H9 (cell line): ENCODE results near the gene MYH8. TPM values are rescaled to one million over a fixed set of nuclear protein-coding genes. Genes with fewer than 3 reads are reported as not detected.

Experiments
- DNase-seq: peaks from one replicate; pipeline ENCODE4 v3.0.0-alpha.2; 2017
- H2AFZ ChIP-seq: one replicate; pipeline ENCODE4 v1.6.1; 2013; ENCODE audit warnings: mild to moderate bottlenecking, low read length, control low read depth, moderate library complexity
- H2AK5ac ChIP-seq: 2 replicates; pipeline ENCODE4 v1.6.1; 2013; ENCODE audit warnings: low read length, control low read depth, mixed read lengths; ENCODE audit not compliant: insufficient read length
- H2BK120ac ChIP-seq: one replicate; pipeline ENCODE4 v1.6.1; 2013; ENCODE audit warnings: low read depth, mild to moderate bottlenecking, low read length, control low read depth, inconsistent platforms; ENCODE audit not compliant: poor library complexity, severe bottlenecking
- H2BK12ac ChIP-seq: 2 replicates; pipeline ENCODE4 v1.6.1; 2013; ENCODE audit warnings: low read length, control low read depth, mixed read lengths, low read depth; ENCODE audit not compliant: insufficient read length
- H2BK15ac ChIP-seq: 2 replicates; pipeline ENCODE4 v1.6.1; 2013; ENCODE audit warnings: low read depth, low read length, control low read depth
- H2BK20ac ChIP-seq: one replicate; pipeline ENCODE4 v1.6.1; 2013; ENCODE audit warnings: low read depth, mild to moderate bottlenecking, low read length, control low read depth, inconsistent platforms; ENCODE audit not compliant: poor library complexity, severe bottlenecking
- H2BK5ac ChIP-seq: 2 replicates; pipeline ENCODE4 v1.6.1; 2013; ENCODE audit warnings: low read length, control low read depth, mixed read lengths; ENCODE audit not compliant: insufficient read length
- H3K14ac ChIP-seq: 2 replicates; pipeline ENCODE4 v1.6.1; 2013; ENCODE audit warnings: low read length, control low read depth; ENCODE audit not compliant: insufficient read depth
- H3K18ac ChIP-seq: 2 replicates; pipeline ENCODE4 v1.6.1; 2013; ENCODE audit warnings: low read depth, mild to moderate bottlenecking, mixed read lengths, low read length, control low read depth; ENCODE audit not compliant: insufficient read length
- H3K23ac ChIP-seq: 2 replicates; pipeline ENCODE4 v1.6.1; 2013; ENCODE audit warnings: low read length, control low read depth, mixed read lengths, low read depth; ENCODE audit not compliant: insufficient read length
- H3K23me2 ChIP-seq: 2 replicates; pipeline ENCODE4 v1.6.1; 2013; ENCODE audit warnings: low read depth, mild to moderate bottlenecking, mixed read lengths, low read length, control low read depth; ENCODE audit not compliant: insufficient read length, poor library complexity, severe bottlenecking
- H3K27ac ChIP-seq: 2 replicates; pipeline ENCODE4 v1.5.1; 2013; ENCODE audit warnings: low read length, control low read depth, mixed read lengths, low read depth; ENCODE audit not compliant: insufficient read length
- H3K27me3 ChIP-seq: 2 replicates; pipeline ENCODE4 v1.6.1; 2013; ENCODE audit warnings: low read length, control low read depth, inconsistent platforms; ENCODE audit not compliant: insufficient read depth
- H3K4ac ChIP-seq: 2 replicates; pipeline ENCODE4 v1.6.1; 2013; ENCODE audit warnings: low read depth, mild to moderate bottlenecking, control low read depth, inconsistent platforms, low read length, moderate library complexity
- H3K4me1 ChIP-seq: 2 replicates; pipeline ENCODE4 v1.6.1; 2013; ENCODE audit warnings: low read length, control low read depth, inconsistent platforms; ENCODE audit not compliant: insufficient read depth
- H3K4me2 ChIP-seq: 2 replicates; pipeline ENCODE4 v1.6.1; 2013; ENCODE audit warnings: low read length, control low read depth, mixed read lengths; ENCODE audit not compliant: insufficient read length, insufficient read depth
- H3K56ac ChIP-seq: 2 replicates; pipeline ENCODE4 v1.6.1; 2013; ENCODE audit warnings: low read depth, mild to moderate bottlenecking, mixed read lengths, low read length, control low read depth; ENCODE audit not compliant: insufficient read length
- H3K79me1 ChIP-seq: 2 replicates; pipeline ENCODE4 v1.6.1; 2013; ENCODE audit warnings: low read depth, mild to moderate bottlenecking, moderate library complexity, low read length, control low read depth, inconsistent platforms; ENCODE audit not compliant: insufficient read depth, poor library complexity, severe bottlenecking
- H3K79me2 ChIP-seq: 2 replicates; pipeline ENCODE4 v1.6.1; 2013; ENCODE audit warnings: low read length, control low read depth, inconsistent platforms; ENCODE audit not compliant: insufficient read depth
- H3K9ac ChIP-seq: 2 replicates; pipeline ENCODE4 v1.6.1; 2013; ENCODE audit warnings: low read length, control low read depth, mixed read lengths; ENCODE audit not compliant: insufficient read length; ENCODE audit errors: extremely low read depth
- H3K9me3 ChIP-seq: one replicate; pipeline ENCODE4 v1.6.1; 2013; ENCODE audit warnings: low read depth, low read length, inconsistent platforms; ENCODE audit not compliant: control insufficient read depth
- H3T11ph ChIP-seq: one replicate; pipeline ENCODE4 v1.6.1; 2013; ENCODE audit warnings: mild to moderate bottlenecking, low read length, control low read depth, inconsistent platforms
- H4K20me1 ChIP-seq: one replicate; pipeline ENCODE4 v1.6.1; 2013; ENCODE audit not compliant: control insufficient read depth, insufficient read length, insufficient read depth
- H4K5ac ChIP-seq: 2 replicates; pipeline ENCODE4 v1.6.1; 2013; ENCODE audit warnings: low read depth, mild to moderate bottlenecking, mixed read lengths, low read length, control low read depth; ENCODE audit not compliant: insufficient read length
- H4K8ac ChIP-seq: replicated peaks from 2 replicates; pipeline ENCODE4 v1.6.1; 2013; ENCODE audit warnings: low read length, control low read depth, mixed read lengths, low read depth; ENCODE audit not compliant: insufficient read length
- H4K91ac ChIP-seq: 2 replicates; pipeline ENCODE4 v1.6.1; 2013; ENCODE audit warnings: low read depth, mild to moderate bottlenecking, moderate library complexity, mixed read lengths, low read length, control low read depth; ENCODE audit not compliant: insufficient read length
- H3K27ac Mint-ChIP-seq, 3 experiments: 2 replicates in 2 of 3; 3 replicates in 1 of 3; pipeline ENCODE4 v1.8.0; 2020 to 2021; ENCODE audit warnings: mixed read lengths in 3 of 3, mild to moderate bottlenecking in 1 of 3, moderate library complexity in 1 of 3
- H3K27me3 Mint-ChIP-seq: 2 replicates; pipeline ENCODE4 v1.8.0; 2021; ENCODE audit warnings: low read depth, mild to moderate bottlenecking, moderate library complexity, mixed read lengths
- H3K36me3 Mint-ChIP-seq, 3 experiments: 2 replicates in 2 of 3; 3 replicates in 1 of 3; pipeline ENCODE4 v1.8.0; 2020 to 2021; ENCODE audit warnings: low read depth in 3 of 3, mixed read lengths in 3 of 3; ENCODE audit not compliant: insufficient read depth in 1 of 3
- H3K4me1 Mint-ChIP-seq, 2 experiments: 2 replicates each; pipeline ENCODE4 v1.8.0; 2020; ENCODE audit warnings: mixed read lengths in 2 of 2
- H3K4me3 Mint-ChIP-seq, 2 experiments: 2 replicates in 1 of 2; 3 replicates in 1 of 2; pipeline ENCODE4 v1.8.0; 2020 to 2021; ENCODE audit warnings: mild to moderate bottlenecking in 2 of 2, mixed read lengths in 2 of 2, moderate library complexity in 1 of 2
- H3K9me3 Mint-ChIP-seq, 2 experiments: 2 replicates in 1 of 2; 3 replicates in 1 of 2; pipeline ENCODE4 v1.8.0; 2020; ENCODE audit warnings: mild to moderate bottlenecking in 2 of 2, mixed read lengths in 2 of 2, moderate library complexity in 1 of 2
- CTCF ChIP-seq: fragments of 200-600 bp; sonication (generic); conservative IDR thresholded peaks from 3 replicates; pipeline ENCODE4 v1.8.0; 2021; ENCODE audit warnings: antibody characterized with exemption, mild to moderate bottlenecking
- WGBS: extraction: QIAGEN DNeasy Blood & Tissue Kit; methylation state at CpG from one replicate; pipeline ENCODE4 v1.1.7; 2013; ENCODE audit warnings: missing lambda C conversion rate, low lambda C conversion rate, mixed read lengths; ENCODE audit not compliant: insufficient read length; ENCODE audit errors: extremely low coverage; 5-methylcytosine and 5-hydroxymethylcytosine counted together
- total RNA-seq: library from RNA; stranded (reverse); gene quantifications from 2 replicates; pipeline ENCODE4 v1.2.1, GENCODE V29; 2021

MYH8 gene
- total RNA-seq, 1 experiment from 2014 or later = not detected

DNA sequence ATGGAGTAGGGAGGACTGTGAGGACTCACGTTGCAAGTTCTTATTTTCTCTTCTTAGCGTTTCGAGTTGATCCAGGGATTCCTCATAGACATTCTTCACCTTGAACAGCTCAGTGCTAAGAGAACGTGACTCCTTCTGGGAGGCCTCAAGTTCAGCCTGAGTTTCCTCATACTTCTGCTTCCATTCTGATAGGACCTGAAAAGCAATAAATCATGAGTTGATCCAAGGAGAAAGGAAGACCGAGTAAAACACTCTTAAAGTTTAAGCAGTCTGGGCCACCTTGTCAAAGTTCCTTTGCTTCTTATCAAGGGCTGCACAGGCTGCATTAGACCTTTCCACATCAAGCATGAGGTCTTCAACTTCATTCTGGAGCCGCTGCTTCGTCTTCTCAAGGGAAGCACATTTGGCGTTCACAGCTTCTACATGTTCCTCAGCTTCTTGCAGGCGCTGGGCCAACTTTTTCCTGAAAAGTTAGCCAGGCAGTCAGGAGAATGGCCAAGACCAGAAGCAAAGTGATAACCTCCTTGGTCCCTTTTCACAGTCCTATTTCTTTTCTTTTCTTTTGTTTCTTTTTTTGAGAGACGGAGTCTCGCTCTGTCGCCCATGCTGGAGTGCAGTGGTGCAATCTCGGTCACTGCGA lies 25.1 kb downstream of the MYH8 start:
- no peak overlapping the region for H3K14ac ChIP-seq
- no peaks in the 10 kb centered on the region for H4K20me1 ChIP-seq
- no peak overlapping the region for H3T11ph ChIP-seq
- H3K79me1 ChIP-seq = no peaks in the 10 kb centered on the region
- no peak overlapping the region for H3K9ac ChIP-seq
- H2BK20ac ChIP-seq = no peak overlapping the region
- no peak overlapping the region for H2AK5ac ChIP-seq
- DNase-seq = no peak
- H3K27ac ChIP-seq = no peak overlapping the region
- H3K4me3 Mint-ChIP-seq = no peak overlapping the region
- H4K5ac ChIP-seq = no peak overlapping the region
- peaks cover 2% of the 10 kb centered on the region; the same call in 1 of the 2 replicates for H3K27me3 Mint-ChIP-seq
- no peak overlapping the region for H4K91ac ChIP-seq
- no peak overlapping the region for H3K4me2 ChIP-seq
- H2BK15ac ChIP-seq = no peak overlapping the region
- WGBS = no CpG with 5 or more reads among the region's 14 CpGs
- no peak overlapping the region for H2BK5ac ChIP-seq
- H3K23me2 ChIP-seq = no peaks in the 10 kb centered on the region
- no peaks in the 10 kb centered on the region for H3K9me3 Mint-ChIP-seq
- H3K4me1 Mint-ChIP-seq = no peaks in the 10 kb centered on the region
- no peak overlapping the region for H4K8ac ChIP-seq
- no peak for TF ChIP-seq CTCF
- no peak overlapping the region for H2BK120ac ChIP-seq
- no peak overlapping the region for H3K4ac ChIP-seq
- H3K27me3 ChIP-seq = no peaks in the 10 kb centered on the region
- no peaks in the 10 kb centered on the region for H3K36me3 Mint-ChIP-seq
- H3K23ac ChIP-seq = no peak overlapping the region
- H3K27ac Mint-ChIP-seq = no peak overlapping the region
- H3K9me3 ChIP-seq = no peaks in the 10 kb centered on the region
- no peak overlapping the region for H2AFZ ChIP-seq
- no peak overlapping the region for H3K18ac ChIP-seq
- H3K4me1 ChIP-seq = no peaks in the 10 kb centered on the region
- no peaks in the 10 kb centered on the region for H3K79me2 ChIP-seq
- H3K56ac ChIP-seq = no peak overlapping the region
- H2BK12ac ChIP-seq = no peak overlapping the region
